NCI-H1105 (cell line): ENCODE data around the gene CAPN14.

Source experiments
- DNase-seq: peaks from one replicate; lab custom pipeline; 2025; lab: John Stamatoyannopoulos, UW

CAPN14 gene

GRCh38 chr2:31217465-31218200 is at the start of gene CAPN14:
Gene CAPN14 (minus strand): TSS chr2:31217515. CDS start chr2:31205447, 12,068 bp downstream.
- DNase-seq, result no peak

- no peak for DNase-seq
Observed at GRCh38 chr2:31266804-31267203, 49.5 kb upstream of the CAPN14 start.

GRCh38 chr2:31265234-31265633 is 47.9 kb upstream of the CAPN14 start:
- DNase-seq, result no peak

GRCh38 chr2:31263636-31264190 is 46.4 kb upstream of the CAPN14 start:
- DNase-seq, result no peak

- no peak for DNase-seq
Observed at GRCh38 chr2:31260870-31261269, 43.6 kb upstream of the CAPN14 start.

- no peak for DNase-seq
Observed at GRCh38 chr2:31259075-31259474, 41.8 kb upstream of the CAPN14 start.

- no peak for DNase-seq
Observed at GRCh38 chr2:31258351-31258750, 41.0 kb upstream of the CAPN14 start.

GRCh38 chr2:31256611-31257382 is 39.5 kb upstream of the CAPN14 start:
- DNase-seq, result no peak

GRCh38 chr2:31255911-31256571 is 38.7 kb upstream of the CAPN14 start:
- DNase-seq, result no peak

- no peak for DNase-seq
Observed at GRCh38 chr2:31254237-31255203, 37.2 kb upstream of the CAPN14 start.

GRCh38 chr2:31253356-31254131 is 36.2 kb upstream of the CAPN14 start:
- no peak for DNase-seq

GRCh38 chr2:31251851-31252250 is 34.5 kb upstream of the CAPN14 start:
- DNase-seq, result no peak

- no peak for DNase-seq
Observed at GRCh38 chr2:31251018-31251417, 33.7 kb upstream of the CAPN14 start.

GRCh38 chr2:31249009-31249690 is 31.8 kb upstream of the CAPN14 start:
- DNase-seq, result no peak

GRCh38 chr2:31248139-31248538 is 30.8 kb upstream of the CAPN14 start:
- no peak for DNase-seq

GRCh38 chr2:31247711-31248110 is 30.4 kb upstream of the CAPN14 start:
- DNase-seq, result no peak

GRCh38 chr2:31246184-31246852 is 29.0 kb upstream of the CAPN14 start:
- DNase-seq, result no peak

- DNase-seq, result no peak
Observed at GRCh38 chr2:31244101-31244500, 26.8 kb upstream of the CAPN14 start.

GRCh38 chr2:31243053-31243452 is 25.7 kb upstream of the CAPN14 start:
- DNase-seq, result no peak
